ENCODE results near the gene C1orf50. TPM values are rescaled to one million over a fixed set of nuclear protein-coding genes. Genes with fewer than 3 reads are reported as not detected.

The C1orf50 gene
- total and polyA plus RNA-seq, 2 experiments from 2014 or later = 2.7 to 8.1 TPM

DNA sequence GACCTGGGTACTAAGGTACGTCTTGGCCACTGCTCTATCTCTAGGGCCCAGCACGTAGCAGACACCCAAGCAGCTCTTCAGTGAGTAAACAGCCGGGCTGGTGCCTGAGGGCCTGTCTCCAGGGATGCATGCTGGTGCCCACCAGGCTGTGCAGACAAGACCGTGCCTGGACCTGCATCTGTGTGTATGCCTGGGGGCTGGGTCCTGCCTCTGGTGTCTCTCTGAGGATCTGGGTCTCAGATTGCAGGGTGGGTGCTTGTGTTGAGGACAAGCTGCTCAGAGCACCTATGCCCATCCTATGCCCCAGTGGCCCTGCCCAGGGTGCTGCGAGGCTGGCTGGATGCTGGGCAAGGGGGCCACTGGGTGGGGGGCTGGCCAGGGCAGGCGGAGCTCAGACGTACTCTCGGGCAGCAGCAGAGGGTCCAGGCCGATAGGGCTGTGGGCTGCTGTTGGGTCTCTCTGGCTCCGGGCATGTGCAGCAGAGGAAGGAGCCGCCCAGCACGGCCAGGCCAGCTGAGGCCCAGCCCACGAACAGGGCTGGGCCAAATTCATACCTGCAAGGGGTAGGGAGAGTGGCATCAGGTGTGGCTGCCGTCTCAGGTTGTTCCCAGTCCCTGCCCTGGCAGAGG lies 31.5 kb upstream of the C1orf50 start:
- TF ChIP-seq EZH2phosphoT487 (IDR thresholded peaks at IDR 0.05; ENCODE audit: insufficient read depth, low read depth) = no peak
- no peak for TF ChIP-seq EZH2 (IDR thresholded peaks at IDR 0.05; ENCODE audit: insufficient read depth, poor library complexity, severe bottlenecking)
- DNase-seq = no peak
- H4K20me1 ChIP-seq (ENCODE audit: insufficient read depth) = no peaks in the 10 kb centered on the region
- H3K4me1 ChIP-seq (ENCODE audit: insufficient read depth) = no peaks in the 10 kb centered on the region
- H3K27me3 ChIP-seq (replicated peaks; ENCODE audit: insufficient read depth) = no peaks in the 10 kb centered on the region
- no peak overlapping the region for H3K4me2 ChIP-seq (ENCODE audit: unreplicated experiment)
- H3K9me2 ChIP-seq (ENCODE audit: insufficient read depth) = no peaks in the 10 kb centered on the region
- WGBS, 2 experiments (ENCODE audit: low coverage in 1 of 2, low lambda C conversion rate in 2 of 2, missing lambda C conversion rate in 2 of 2) = 75 to 77% methylated on average over 14 of the region's 14 CpGs
- no peak overlapping the region for H3K27ac ChIP-seq
- H3K9me3 ChIP-seq (ENCODE audit: low read depth) = no peaks in the 10 kb centered on the region
- H3F3A ChIP-seq (ENCODE audit: insufficient read depth) = no peaks in the 10 kb centered on the region
- in situ Hi-C loops (cut with MboI) = no loop called here
- no peak overlapping the region for H3K9ac ChIP-seq
- no peak overlapping the region for H2AFZ ChIP-seq
- H3K36me3 ChIP-seq (ENCODE audit: low read depth) = no peaks in the 10 kb centered on the region
- no peak overlapping the region for H3K4me3 ChIP-seq
- H3K79me2 ChIP-seq (ENCODE audit: insufficient read depth) = no peaks in the 10 kb centered on the region

DNA sequence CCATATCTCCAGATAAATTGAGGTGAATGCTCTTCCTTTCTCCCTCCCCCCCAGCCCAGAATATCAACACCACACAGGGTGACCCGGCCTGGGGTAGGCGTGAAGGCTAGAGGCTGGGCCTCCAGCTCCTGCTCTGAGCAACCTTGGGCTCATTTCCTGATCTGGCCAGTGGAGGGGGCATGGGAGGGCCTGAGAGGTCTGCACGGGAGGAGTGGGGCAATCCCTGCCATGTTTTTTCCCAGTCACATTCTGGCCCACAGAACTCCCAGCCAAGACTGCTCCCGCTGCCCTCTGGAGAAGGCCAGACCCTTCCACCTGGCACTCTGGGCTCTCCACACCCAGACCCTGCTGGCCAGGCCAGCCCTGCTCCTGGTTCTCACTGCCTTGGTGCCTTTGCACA lies 30.9 kb upstream of the C1orf50 start:
- H3K27me3 ChIP-seq (replicated peaks; ENCODE audit: insufficient read depth) = no peaks in the 10 kb centered on the region
- no peak overlapping the region for H3K4me2 ChIP-seq (ENCODE audit: unreplicated experiment)
- H3K4me1 ChIP-seq (ENCODE audit: insufficient read depth) = no peaks in the 10 kb centered on the region
- H3K9me3 ChIP-seq (ENCODE audit: low read depth) = no peaks in the 10 kb centered on the region
- H2AFZ ChIP-seq = no peak overlapping the region
- peak; percentile 61 for DNase-seq
- no peaks in the 10 kb centered on the region for H3F3A ChIP-seq (ENCODE audit: insufficient read depth)
- WGBS, 2 experiments (ENCODE audit: low coverage in 1 of 2, low lambda C conversion rate in 2 of 2, missing lambda C conversion rate in 2 of 2) = 42 to 53% methylated on average over 4 of the region's 4 CpGs
- no peak overlapping the region for H3K9ac ChIP-seq
- H3K9me2 ChIP-seq (ENCODE audit: insufficient read depth) = no peaks in the 10 kb centered on the region
- no peak overlapping the region for H3K27ac ChIP-seq
- H3K36me3 ChIP-seq (ENCODE audit: low read depth) = no peaks in the 10 kb centered on the region
- in situ Hi-C loops (cut with MboI) = no loop called here
- H4K20me1 ChIP-seq (ENCODE audit: insufficient read depth) = no peaks in the 10 kb centered on the region
- H3K4me3 ChIP-seq = no peak overlapping the region
- H3K79me2 ChIP-seq (ENCODE audit: insufficient read depth) = no peaks in the 10 kb centered on the region
- TF ChIP-seq EZH2phosphoT487 (IDR thresholded peaks at IDR 0.05; ENCODE audit: insufficient read depth, low read depth) = no peak
- TF ChIP-seq EZH2 (IDR thresholded peaks at IDR 0.05; ENCODE audit: insufficient read depth, poor library complexity, severe bottlenecking) = no peak

GRCh38 chr1:42736571-42737200 lies 30.4 kb upstream of the C1orf50 start:
- 84 to 86% methylated on average over 7 to 8 of the region's 8 CpGs for WGBS, 2 experiments (ENCODE audit: low coverage in 1 of 2, low lambda C conversion rate in 2 of 2, missing lambda C conversion rate in 2 of 2)
- no peaks in the 10 kb centered on the region for H3K27me3 ChIP-seq (replicated peaks; ENCODE audit: insufficient read depth)
- H3K36me3 ChIP-seq (ENCODE audit: low read depth) = no peaks in the 10 kb centered on the region
- no peaks in the 10 kb centered on the region for H3K9me2 ChIP-seq (ENCODE audit: insufficient read depth)
- no peaks in the 10 kb centered on the region for H3K79me2 ChIP-seq (ENCODE audit: insufficient read depth)
- no peaks in the 10 kb centered on the region for H3K9me3 ChIP-seq (ENCODE audit: low read depth)
- H3K4me1 ChIP-seq (ENCODE audit: insufficient read depth) = no peaks in the 10 kb centered on the region
- no peak overlapping the region for H3K9ac ChIP-seq
- H3F3A ChIP-seq (ENCODE audit: insufficient read depth) = no peaks in the 10 kb centered on the region
- H2AFZ ChIP-seq = no peak overlapping the region
- no peak for DNase-seq
- H3K4me3 ChIP-seq = no peak overlapping the region
- in situ Hi-C loops (cut with MboI) = no loop called here
- TF ChIP-seq EZH2 (IDR thresholded peaks at IDR 0.05; ENCODE audit: insufficient read depth, poor library complexity, severe bottlenecking) (no peak), EZH2phosphoT487 (IDR thresholded peaks at IDR 0.05; ENCODE audit: insufficient read depth, low read depth) (no peak)
- H3K4me2 ChIP-seq (ENCODE audit: unreplicated experiment) = no peak overlapping the region
- no peak overlapping the region for H3K27ac ChIP-seq
- H4K20me1 ChIP-seq (ENCODE audit: insufficient read depth) = no peaks in the 10 kb centered on the region

GRCh38 chr1:42737257-42737656 lies 29.8 kb upstream of the C1orf50 start:
- Histone ChIP-seq H4K20me1 (ENCODE audit: insufficient read depth) (no peaks in the 10 kb centered on the region), H3K9me2 (ENCODE audit: insufficient read depth) (no peaks in the 10 kb centered on the region), H3K27ac (no peak overlapping the region), H3K27me3 (replicated peaks; ENCODE audit: insufficient read depth) (no peaks in the 10 kb centered on the region), H3K36me3 (ENCODE audit: low read depth) (no peaks in the 10 kb centered on the region), H3K4me1 (ENCODE audit: insufficient read depth) (no peaks in the 10 kb centered on the region), H3K79me2 (ENCODE audit: insufficient read depth) (no peaks in the 10 kb centered on the region), H2AFZ (no peak overlapping the region), H3F3A (ENCODE audit: insufficient read depth) (no peaks in the 10 kb centered on the region), H3K9ac (no peak overlapping the region), H3K4me2 (ENCODE audit: unreplicated experiment) (no peak overlapping the region), H3K4me3 (no peak overlapping the region), H3K9me3 (ENCODE audit: low read depth) (no peaks in the 10 kb centered on the region)
- no peak for DNase-seq
- in situ Hi-C loops (cut with MboI) = no loop called here
- TF ChIP-seq EZH2phosphoT487 (IDR thresholded peaks at IDR 0.05; ENCODE audit: insufficient read depth, low read depth) = no peak
- TF ChIP-seq EZH2 (IDR thresholded peaks at IDR 0.05; ENCODE audit: insufficient read depth, poor library complexity, severe bottlenecking) = no peak
- 46 to 49% methylated on average over 5 of the region's 5 CpGs for WGBS, 2 experiments (ENCODE audit: low coverage in 1 of 2, low lambda C conversion rate in 2 of 2, missing lambda C conversion rate in 2 of 2)
